Globus pallidus (tissue), 1 donor: ENCODE results near the gene GABBR1.

ENCODE experiments used
- DNase-seq: peaks from one replicate; pipeline ENCODE4 v3.0.0-alpha.2; 2015; ENCODE audit warnings: low spot score

Gene GABBR1

GRCh38 chr6:29566856-29567255, 66.1 kb downstream of the GABBR1 start:
- DNase-seq, result no peak

- no peak for DNase-seq
These were observed 68.1 kb downstream of the GABBR1 start for GRCh38 chr6:29564875-29565274.

- no peak for DNase-seq
These were observed 69.5 kb downstream of the GABBR1 start for GRCh38 chr6:29563435-29563965.

- DNase-seq, result no peak
These were observed 71.3 kb downstream of the GABBR1 start for GRCh38 chr6:29561606-29562181.

- no peak for DNase-seq
These were observed 71.9 kb downstream of the GABBR1 start for GRCh38 chr6:29561091-29561490.

GRCh38 chr6:29559524-29560287, 73.3 kb downstream of the GABBR1 start, which contains the start of gene UBD:
TSS of gene UBD (minus strand) at chr6:29559732. CDS start at chr6:29559701, 31 bp downstream.
- DNase-seq, result no peak

GRCh38 chr6:29558439-29559079, 74.4 kb downstream of the GABBR1 start:
- no peak for DNase-seq

GRCh38 chr6:29557320-29557719, 75.7 kb downstream of the GABBR1 start:
- DNase-seq, result no peak

- no peak for DNase-seq
These were observed 78.2 kb downstream of the GABBR1 start for GRCh38 chr6:29554764-29555163.

- peak; percentile 1 for DNase-seq
These were observed 79.5 kb downstream of the GABBR1 start for GRCh38 chr6:29553268-29554057.

GRCh38 chr6:29552512-29553051, 80.4 kb downstream of the GABBR1 start:
- peak; percentile 20 for DNase-seq

GRCh38 chr6:29547573-29547972, 85.4 kb downstream of the GABBR1 start:
- no peak for DNase-seq

GRCh38 chr6:29537714-29538403, 95.1 kb downstream of the GABBR1 start:
- no peak for DNase-seq

- no peak for DNase-seq
These were observed 100.5 kb downstream of the GABBR1 start for GRCh38 chr6:29532320-29532951.

GRCh38 chr6:29531668-29532067, 101.3 kb downstream of the GABBR1 start:
- no peak for DNase-seq

GRCh38 chr6:29530671-29531310, 102.2 kb downstream of the GABBR1 start:
- DNase-seq, result no peak

GRCh38 chr6:29529956-29530355, 103.0 kb downstream of the GABBR1 start:
- no peak for DNase-seq

- no peak for DNase-seq
These were observed 103.9 kb downstream of the GABBR1 start for GRCh38 chr6:29528988-29529560.

GRCh38 chr6:29528300-29528931, 104.6 kb downstream of the GABBR1 start:
- no peak for DNase-seq
